ENCODE data around the gene TARM1. TPM values are rescaled to one million over a fixed set of nuclear protein-coding genes. Genes with fewer than 3 reads are reported as not detected.

TARM1 gene
- total RNA-seq, result 1 to 10 TPM in 1 of 2 donors, not detected in 1; 1.6 TPM

GRCh38 chr19:54081032-54081431 is at the start of gene TARM1:
Gene TARM1, minus strand, starts transcription at chr19:54081365. Its CDS starts 25 bp downstream, at chr19:54081340.
- Histone ChIP-seq H3K27me3 (replicated peaks; ENCODE audit: insufficient read depth) (no peaks in the 10 kb centered on the region), H3K9me3 (no peaks in the 10 kb centered on the region), H3K27ac (no peak within 1 kb of the TSS), H3K4me1 (replicated peaks) (no peaks in the 10 kb centered on the region), H3K36me3 (no peaks in the 10 kb centered on the region), H3K4me3 (no peak within 1 kb of the TSS)
- WGBS, result 83% methylated on average over 7 of the region's 7 CpGs
- intact Hi-C loops (cut with DNase I), result no loop called here
- DNase-seq (ENCODE audit: low spot score), result no peak
- TF ChIP-seq CTCF (IDR thresholded peaks at IDR 0.05) (no peak), POLR2AphosphoS5 (IDR thresholded peaks at IDR 0.05) (no peak), POLR2A (IDR thresholded peaks at IDR 0.05) (no peak)

GRCh38 chr19:54129617-54129996 is 48.4 kb upstream of the TARM1 start:
- no peak overlapping the region for H3K4me3 ChIP-seq
- 96% methylated on average over 20 of the region's 20 CpGs for WGBS
- no peaks in the 10 kb centered on the region for H3K9me3 ChIP-seq
- H3K4me1 ChIP-seq (replicated peaks), result no peaks in the 10 kb centered on the region
- intact Hi-C loops (cut with DNase I), result no loop called here
- H3K36me3 ChIP-seq, result peaks cover 16 to 19% of the 10 kb centered on the region in 2 donors
- H3K27me3 ChIP-seq (replicated peaks; ENCODE audit: insufficient read depth), result no peaks in the 10 kb centered on the region
- TF ChIP-seq POLR2AphosphoS5 (IDR thresholded peaks at IDR 0.05), result no peak
- TF ChIP-seq POLR2A (IDR thresholded peaks at IDR 0.05), result no peak
- TF ChIP-seq CTCF (IDR thresholded peaks at IDR 0.05), result no peak
- DNase-seq (ENCODE audit: low spot score), result no peak
- H3K27ac ChIP-seq, result no peak overlapping the region

GRCh38 chr19:54128796-54129616 is 47.8 kb upstream of the TARM1 start:
- TF ChIP-seq CTCF (IDR thresholded peaks at IDR 0.05) (no peak), POLR2A (IDR thresholded peaks at IDR 0.05) (no peak), POLR2AphosphoS5 (IDR thresholded peaks at IDR 0.05) (no peak)
- no peak overlapping the region for H3K27ac ChIP-seq
- 94% methylated on average over 30 of the region's 41 CpGs for WGBS
- no peaks in the 10 kb centered on the region for H3K27me3 ChIP-seq (replicated peaks; ENCODE audit: insufficient read depth)
- intact Hi-C loops (cut with DNase I), result no loop called here
- H3K36me3 ChIP-seq, result peaks cover 18 to 21% of the 10 kb centered on the region in 2 donors
- H3K4me3 ChIP-seq, result no peak overlapping the region
- H3K9me3 ChIP-seq, result no peaks in the 10 kb centered on the region
- H3K4me1 ChIP-seq (replicated peaks), result no peaks in the 10 kb centered on the region
- DNase-seq (ENCODE audit: low spot score), result no peak

GRCh38 chr19:54128441-54128725 is 47.2 kb upstream of the TARM1 start:
- H3K27ac ChIP-seq, result no peak overlapping the region
- 92% methylated on average over 20 of the region's 20 CpGs for WGBS
- peaks cover 24 to 26% of the 10 kb centered on the region in 2 donors for H3K36me3 ChIP-seq
- TF ChIP-seq POLR2A (IDR thresholded peaks at IDR 0.05) (no peak), POLR2AphosphoS5 (IDR thresholded peaks at IDR 0.05) (no peak), CTCF (IDR thresholded peaks at IDR 0.05) (no peak)
- intact Hi-C loops (cut with DNase I), result no loop called here
- no peak overlapping the region for H3K4me3 ChIP-seq
- no peak for DNase-seq (ENCODE audit: low spot score)
- no peaks in the 10 kb centered on the region for H3K27me3 ChIP-seq (replicated peaks; ENCODE audit: insufficient read depth)
- H3K9me3 ChIP-seq, result no peaks in the 10 kb centered on the region
- H3K4me1 ChIP-seq (replicated peaks), result no peaks in the 10 kb centered on the region

Data from prostate gland (tissue), 2 donors.